Measurements from ENCODE around the gene TEX54.
A peak's percentile ranks its signal among the peaks of the same experiment; 100 is the strongest.
"Not testable (repeated sequence)": the region's sequence is repeated elsewhere in the genome, so short reads cannot be mapped to it uniquely, and the experiment has no call there.

The TEX54 gene

DNA sequence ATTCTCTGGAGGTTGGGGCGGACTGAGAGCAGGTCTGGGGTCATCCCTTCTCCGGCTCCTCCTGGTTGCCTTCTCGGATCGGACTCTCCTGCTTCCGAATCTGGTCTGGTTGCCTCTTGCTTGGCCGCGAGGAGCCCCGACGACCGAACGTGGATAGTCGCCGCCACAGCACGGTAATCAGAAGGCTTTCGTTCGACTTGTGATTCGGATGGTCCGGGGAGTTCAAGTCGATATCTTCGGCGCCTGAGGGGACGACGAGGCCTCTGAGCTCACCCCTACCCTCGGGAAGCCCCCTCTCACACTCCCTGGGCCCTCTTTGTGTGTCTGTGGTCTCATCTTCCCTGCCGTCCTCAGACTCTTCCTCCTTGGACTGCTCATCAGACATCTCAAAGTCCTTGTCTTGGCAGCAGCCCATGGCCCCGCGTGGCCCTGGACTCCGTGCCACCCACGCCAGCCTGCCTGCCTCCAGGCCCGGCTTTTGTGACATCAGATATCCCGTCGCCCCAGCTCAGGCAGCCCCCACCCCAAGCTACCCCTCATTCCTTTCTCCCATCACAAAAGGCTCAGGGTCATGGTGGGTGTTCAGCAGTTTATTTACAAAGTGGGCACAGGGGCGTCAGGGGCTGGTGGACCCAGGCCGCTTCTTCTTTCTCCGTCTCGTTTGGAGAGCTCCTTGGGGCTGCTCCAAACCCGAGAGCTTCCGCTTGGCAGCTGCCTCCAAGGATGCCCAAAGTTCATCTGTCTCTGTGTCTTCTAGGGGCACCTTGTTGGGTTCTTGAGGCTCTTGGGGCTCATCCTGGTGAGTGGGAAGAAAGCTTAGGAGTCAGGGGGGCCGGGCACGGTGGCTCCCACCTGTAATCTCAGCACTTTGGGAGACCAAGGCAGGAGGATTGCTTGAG, at the start of gene TEX54:
TEX54 (minus strand) TSS at position 506 of the 899 bp plus-strand sequence.
- no peak for DNase-seq

DNA sequence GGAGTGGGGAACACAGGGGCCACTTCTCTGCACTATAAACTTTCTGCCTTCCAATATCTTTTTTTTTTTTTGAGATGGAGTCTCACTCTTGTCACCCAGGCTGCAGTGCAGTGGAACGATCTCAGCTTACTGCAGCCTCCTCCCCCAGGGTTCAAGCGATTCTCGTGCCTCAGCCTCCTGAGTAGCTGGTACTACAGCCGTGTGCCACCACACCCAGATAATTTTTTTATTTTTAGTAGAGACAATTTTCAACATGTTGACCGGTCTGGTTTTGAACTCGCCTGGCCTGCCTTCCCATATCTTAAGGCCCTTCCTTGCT, 49.7 kb upstream of the TEX54 start:
- DNase-seq, result no peak

- peak; percentile 99 for DNase-seq
Measured at GRCh38 chr11:62881579-62882430, 49.2 kb upstream of the TEX54 start.

DNA sequence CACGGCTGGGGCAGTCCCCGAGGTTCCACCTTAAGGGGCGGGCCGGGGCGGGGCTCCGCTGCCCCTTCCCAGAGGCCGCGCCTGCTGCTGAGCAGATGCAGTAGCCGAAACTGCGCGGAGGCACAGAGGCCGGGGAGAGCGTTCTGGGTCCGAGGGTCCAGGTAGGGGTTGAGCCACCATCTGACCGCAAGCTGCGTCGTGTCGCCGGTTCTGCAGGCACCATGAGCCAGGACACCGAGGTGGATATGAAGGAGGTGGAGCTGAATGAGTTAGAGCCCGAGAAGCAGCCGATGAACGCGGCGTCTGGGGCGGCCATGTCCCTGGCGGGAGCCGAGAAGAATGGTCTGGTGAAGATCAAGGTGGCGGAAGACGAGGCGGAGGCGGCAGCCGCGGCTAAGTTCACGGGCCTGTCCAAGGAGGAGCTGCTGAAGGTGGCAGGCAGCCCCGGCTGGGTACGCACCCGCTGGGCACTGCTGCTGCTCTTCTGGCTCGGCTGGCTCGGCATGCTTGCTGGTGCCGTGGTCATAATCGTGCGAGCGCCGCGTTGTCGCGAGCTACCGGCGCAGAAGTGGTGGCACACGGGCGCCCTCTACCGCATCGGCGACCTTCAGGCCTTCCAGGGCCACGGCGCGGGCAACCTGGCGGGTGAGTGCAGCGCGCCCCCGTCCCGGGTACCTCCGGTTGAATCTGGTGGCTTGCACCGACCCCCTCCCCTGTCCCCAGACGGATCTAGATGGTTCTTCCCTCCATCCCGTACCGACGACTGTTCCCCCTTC, 48.4 kb upstream of the TEX54 start, which contains the start of gene SLC3A2:
SLC3A2 (plus strand) TSS at position 94 of the 776 bp plus-strand sequence; CDS start at position 222, 128 bp downstream.
- DNase-seq, result peak; percentile 87

GRCh38 chr11:62880231-62880802, 47.7 kb upstream of the TEX54 start:
- peak; percentile 74 for DNase-seq

- no peak for DNase-seq
Measured at GRCh38 chr11:62879235-62879978, 46.8 kb upstream of the TEX54 start.

DNA sequence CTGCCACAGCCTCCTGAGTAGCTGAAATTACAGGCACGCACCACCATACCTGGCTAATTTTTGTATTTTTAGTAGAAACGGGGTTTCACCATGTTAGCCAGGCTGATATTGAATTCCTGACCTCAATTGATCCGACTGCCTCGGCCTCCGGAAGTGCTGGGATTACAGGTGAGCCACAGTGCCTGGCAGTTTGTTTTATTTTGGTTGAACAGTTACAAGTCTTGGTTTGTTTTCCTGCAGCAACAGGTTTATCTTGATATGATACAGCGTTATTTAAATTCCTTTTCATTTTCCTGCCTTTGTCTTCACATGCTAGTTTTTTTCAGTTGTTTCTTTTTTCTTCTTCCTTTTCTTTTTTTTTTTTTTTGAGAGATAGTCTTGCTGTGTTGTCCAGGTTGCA, 44.1 kb upstream of the TEX54 start:
- DNase-seq, result no peak

DNA sequence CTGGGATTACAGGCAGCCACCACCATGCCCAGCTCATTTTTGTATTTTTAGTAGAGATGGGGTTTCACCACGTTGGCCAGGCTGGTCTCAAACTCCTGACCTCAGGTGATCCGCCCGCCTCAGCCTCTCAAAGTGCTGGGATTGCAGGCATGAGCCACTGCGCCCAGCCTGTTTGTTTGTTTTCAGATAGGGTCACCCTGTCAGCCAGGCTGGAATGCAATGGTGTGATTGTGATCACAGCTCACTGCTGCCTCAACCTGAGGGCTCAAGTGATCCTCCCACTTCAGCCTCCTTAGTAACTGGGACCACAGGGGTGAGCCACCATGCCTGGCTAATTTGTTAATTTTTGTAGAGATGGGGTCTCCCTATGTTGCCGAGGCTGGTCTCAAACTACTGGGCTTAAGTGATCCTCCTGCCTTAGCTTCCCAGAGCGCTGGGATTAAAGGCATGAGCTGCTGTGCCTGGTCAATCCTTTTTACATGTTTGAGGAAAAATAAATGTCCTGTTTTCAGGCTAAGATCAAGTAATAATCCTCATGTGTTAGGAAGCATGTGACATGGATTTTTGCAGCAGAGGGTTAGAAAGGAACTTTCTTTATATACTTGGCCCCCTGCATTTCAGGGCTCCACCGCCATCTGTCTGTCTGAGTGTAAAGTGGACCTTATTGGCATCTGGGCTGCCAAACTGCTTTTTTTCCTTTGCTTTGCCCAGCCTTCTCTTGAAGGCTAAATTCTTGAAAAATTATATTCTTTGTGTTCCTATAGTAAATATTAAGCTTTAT, 43.2 kb upstream of the TEX54 start:
- no peak for DNase-seq

GRCh38 chr11:62874851-62875250, 42.2 kb upstream of the TEX54 start:
- DNase-seq, result no peak

DNA sequence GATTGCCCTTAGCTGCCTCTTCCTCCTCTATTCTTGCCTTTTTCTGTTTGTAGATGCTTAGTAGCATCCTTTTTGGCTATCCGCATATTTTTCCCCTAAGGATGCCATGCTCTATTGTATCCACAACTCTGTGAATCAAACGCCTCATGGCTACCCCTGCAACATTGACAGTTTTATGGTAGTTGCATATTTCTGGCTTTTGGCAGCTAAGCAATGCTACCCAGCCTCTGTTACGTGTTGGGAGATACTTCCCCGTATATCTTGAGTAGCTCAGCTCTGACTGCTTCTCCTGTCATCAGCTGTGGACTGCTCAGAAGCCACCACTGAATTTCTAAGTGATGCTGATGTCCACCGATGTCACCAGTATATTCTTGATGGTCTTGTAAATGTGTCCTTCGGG, 33.0 kb upstream of the TEX54 start:
- DNase-seq, result peak; percentile 62

DNA sequence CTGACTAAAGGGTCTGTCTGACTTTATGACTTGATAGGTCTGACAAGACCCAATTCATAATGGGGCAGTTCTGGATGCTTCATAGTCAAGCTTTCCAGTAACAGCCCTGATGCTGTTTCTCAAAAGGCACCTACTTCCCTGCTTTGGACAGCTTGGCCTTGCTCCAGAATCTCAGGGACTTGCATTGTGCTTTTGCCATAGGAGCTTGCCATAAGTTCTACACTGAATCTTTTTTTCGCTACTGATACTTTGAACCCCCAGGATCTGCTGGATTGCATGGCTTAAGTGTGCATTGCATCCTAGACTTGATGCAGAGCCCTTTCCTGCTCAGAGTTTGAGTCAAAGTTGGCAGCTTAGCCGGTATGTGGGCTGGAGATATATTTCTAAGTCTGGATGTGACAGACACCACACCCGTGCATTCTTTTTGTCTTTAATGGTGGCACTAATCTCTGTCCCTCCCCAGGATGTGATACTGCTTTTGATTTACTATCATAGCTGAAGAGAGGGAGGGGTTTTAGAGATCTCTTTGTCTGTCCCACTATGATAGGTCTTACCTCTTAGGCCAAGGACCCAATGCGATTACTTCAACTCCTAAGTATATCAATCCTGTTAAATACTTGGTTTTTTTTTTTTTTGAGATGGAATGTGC, 31.2 kb upstream of the TEX54 start:
- DNase-seq, result no peak

DNA sequence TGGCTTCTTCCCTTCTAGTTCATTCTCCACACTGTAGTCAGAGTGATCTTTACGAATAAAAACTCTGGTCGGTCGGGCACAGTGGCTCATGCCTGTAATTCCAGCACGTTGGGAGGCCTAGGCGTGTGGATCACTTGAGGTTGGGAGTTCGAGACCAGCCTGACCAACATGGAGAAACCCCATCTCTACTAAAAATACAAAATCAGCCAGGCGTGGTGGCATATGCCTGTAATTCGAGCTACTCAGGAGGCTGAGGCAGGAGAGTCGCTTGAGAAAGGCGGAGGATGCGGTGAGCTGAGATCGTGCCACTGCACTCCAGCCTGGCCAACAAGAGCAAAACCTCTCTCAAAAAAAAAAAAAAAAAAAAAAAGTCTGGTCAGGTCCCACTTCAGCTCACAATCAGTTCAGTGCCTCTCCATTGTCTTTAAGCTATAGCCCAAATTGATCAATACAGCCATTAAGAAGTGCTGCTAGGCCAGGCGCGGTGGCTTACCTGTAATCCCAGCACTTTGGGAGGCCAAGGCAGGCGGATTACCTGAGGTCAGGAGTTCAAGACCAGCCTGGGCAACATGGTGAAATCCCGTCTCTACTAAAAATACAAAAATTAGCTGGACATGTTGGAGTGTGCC, 29.0 kb upstream of the TEX54 start:
- not testable (repeated sequence) for DNase-seq

DNA sequence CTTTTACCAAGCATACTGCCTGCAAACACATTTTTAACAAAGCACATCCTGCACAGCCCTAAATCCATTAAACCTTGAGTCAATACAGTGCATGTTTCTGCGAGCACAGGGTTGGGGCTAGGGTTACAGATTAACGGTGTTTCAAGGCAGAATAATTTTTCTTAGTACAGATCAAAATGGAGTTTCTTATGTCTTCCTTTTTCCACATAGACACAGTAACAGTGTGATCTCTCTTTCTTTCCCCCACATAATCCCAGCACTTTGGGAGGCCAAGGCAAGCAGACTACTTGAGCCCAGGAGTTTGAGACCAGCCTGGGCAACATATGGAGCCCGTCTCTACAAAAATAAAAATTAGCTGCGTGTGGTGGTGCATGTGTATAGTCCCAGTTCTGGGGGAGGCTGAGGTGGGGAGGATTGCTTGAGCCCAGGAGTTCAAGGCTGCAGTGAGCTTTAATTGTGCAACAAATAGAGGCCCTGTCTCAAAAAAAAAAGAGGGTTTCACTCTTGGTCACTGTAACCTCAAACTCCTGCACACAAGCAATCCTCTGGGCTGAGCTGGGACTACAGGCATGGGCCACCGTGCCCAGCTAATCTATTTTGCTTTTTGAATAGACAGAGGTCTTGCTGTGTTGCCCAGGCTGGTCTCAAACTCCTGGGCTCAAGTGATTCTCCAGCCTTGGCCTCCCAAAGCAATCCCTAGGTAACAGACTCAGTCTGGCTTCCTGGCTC, 28.4 kb upstream of the TEX54 start:
- no peak for DNase-seq

DNA sequence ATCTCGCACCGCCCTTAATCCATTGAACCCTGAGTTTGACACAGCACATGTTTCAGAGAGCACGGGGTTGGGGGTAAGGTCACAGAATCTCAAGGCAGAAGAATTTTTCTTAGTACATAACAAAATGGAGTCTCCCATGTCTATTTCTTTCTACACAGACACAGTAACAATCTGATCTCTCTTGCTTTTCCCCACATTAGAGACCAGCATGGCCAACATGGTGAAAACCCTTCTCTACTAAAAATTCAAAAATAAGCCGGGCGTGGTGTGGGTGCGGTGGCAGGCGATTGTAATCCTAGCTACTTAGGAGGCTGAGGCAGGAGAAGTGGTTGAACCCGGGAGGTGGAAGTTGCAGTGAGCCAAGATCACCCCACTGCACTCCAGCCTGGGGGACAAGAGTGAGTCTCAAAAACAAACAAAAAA, 26.7 kb upstream of the TEX54 start:
- DNase-seq, result not testable (repeated sequence)

DNA sequence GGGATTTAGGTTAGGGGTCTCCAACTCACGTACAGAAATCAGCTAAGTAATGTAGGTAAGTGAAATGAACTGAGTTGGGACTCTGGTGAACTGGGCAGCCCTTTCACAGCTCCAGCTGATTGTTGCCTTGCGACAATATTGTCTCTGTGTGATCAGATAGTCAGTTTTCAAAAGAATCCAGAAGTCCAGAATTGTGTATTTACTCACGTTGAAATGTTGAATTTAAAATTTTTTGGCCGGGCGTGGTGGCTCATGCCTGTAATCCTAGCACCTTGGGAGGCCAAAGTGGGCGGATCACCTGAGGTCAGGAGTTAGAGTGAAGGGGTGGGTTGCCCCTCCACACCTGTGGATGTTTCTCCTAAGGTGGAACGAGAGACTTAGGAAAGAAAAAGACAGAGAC, 25.6 kb upstream of the TEX54 start:
- DNase-seq, result no peak

DNA sequence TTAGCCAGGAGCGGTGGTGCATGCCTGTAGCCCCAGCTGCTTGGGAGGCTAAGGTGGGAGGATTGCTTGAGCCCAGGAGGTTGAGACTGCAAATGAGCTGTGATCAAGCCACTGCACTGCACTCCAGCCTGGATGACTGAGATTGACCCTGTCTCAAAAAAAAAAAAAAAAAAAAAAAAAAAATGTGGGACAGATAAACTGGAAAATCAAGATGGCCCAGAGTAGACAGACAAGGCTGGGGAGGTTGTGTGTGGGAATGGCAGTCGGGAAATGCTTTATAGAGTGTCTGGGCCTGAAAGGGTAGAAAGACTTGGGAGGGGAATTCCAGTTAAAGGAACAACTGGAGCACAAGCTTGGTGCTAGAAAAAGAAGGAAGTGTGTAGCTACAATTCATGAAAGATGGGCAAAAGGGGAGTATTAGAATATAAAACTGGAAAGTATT, 24.9 kb upstream of the TEX54 start:
- DNase-seq, result no peak

- DNase-seq, result no peak
Measured at GRCh38 chr11:62856333-62856895, 23.8 kb upstream of the TEX54 start.

GRCh38 chr11:62855571-62856332, 23.1 kb upstream of the TEX54 start:
- peak; percentile 98 for DNase-seq

Data from fibroblast of skin of right quadriceps (primary cell).